H9 (cell line): ENCODE data around the gene TGFBR2. TPM values are rescaled to one million over a fixed set of nuclear protein-coding genes. Genes with fewer than 3 reads are reported as not detected.

Experiments
- DNase-seq: peaks from one replicate; pipeline ENCODE4 v3.0.0-alpha.2; 2017
- H2AFZ ChIP-seq: one replicate; pipeline ENCODE4 v1.6.1; 2013; ENCODE audit warnings: mild to moderate bottlenecking, low read length, control low read depth, moderate library complexity
- H2AK5ac ChIP-seq: 2 replicates; pipeline ENCODE4 v1.6.1; 2013; ENCODE audit warnings: low read length, control low read depth, mixed read lengths; ENCODE audit not compliant: insufficient read length
- H2BK120ac ChIP-seq: one replicate; pipeline ENCODE4 v1.6.1; 2013; ENCODE audit warnings: low read depth, mild to moderate bottlenecking, low read length, control low read depth, inconsistent platforms; ENCODE audit not compliant: poor library complexity, severe bottlenecking
- H2BK12ac ChIP-seq: 2 replicates; pipeline ENCODE4 v1.6.1; 2013; ENCODE audit warnings: low read length, control low read depth, mixed read lengths, low read depth; ENCODE audit not compliant: insufficient read length
- H2BK15ac ChIP-seq: 2 replicates; pipeline ENCODE4 v1.6.1; 2013; ENCODE audit warnings: low read depth, low read length, control low read depth
- H2BK20ac ChIP-seq: one replicate; pipeline ENCODE4 v1.6.1; 2013; ENCODE audit warnings: low read depth, mild to moderate bottlenecking, low read length, control low read depth, inconsistent platforms; ENCODE audit not compliant: poor library complexity, severe bottlenecking
- H2BK5ac ChIP-seq: 2 replicates; pipeline ENCODE4 v1.6.1; 2013; ENCODE audit warnings: low read length, control low read depth, mixed read lengths; ENCODE audit not compliant: insufficient read length
- H3K14ac ChIP-seq: 2 replicates; pipeline ENCODE4 v1.6.1; 2013; ENCODE audit warnings: low read length, control low read depth; ENCODE audit not compliant: insufficient read depth
- H3K18ac ChIP-seq: 2 replicates; pipeline ENCODE4 v1.6.1; 2013; ENCODE audit warnings: low read depth, mild to moderate bottlenecking, mixed read lengths, low read length, control low read depth; ENCODE audit not compliant: insufficient read length
- H3K23ac ChIP-seq: 2 replicates; pipeline ENCODE4 v1.6.1; 2013; ENCODE audit warnings: low read length, control low read depth, mixed read lengths, low read depth; ENCODE audit not compliant: insufficient read length
- H3K23me2 ChIP-seq: 2 replicates; pipeline ENCODE4 v1.6.1; 2013; ENCODE audit warnings: low read depth, mild to moderate bottlenecking, mixed read lengths, low read length, control low read depth; ENCODE audit not compliant: insufficient read length, poor library complexity, severe bottlenecking
- H3K27ac ChIP-seq: 2 replicates; pipeline ENCODE4 v1.5.1; 2013; ENCODE audit warnings: low read length, control low read depth, mixed read lengths, low read depth; ENCODE audit not compliant: insufficient read length
- H3K27me3 ChIP-seq: 2 replicates; pipeline ENCODE4 v1.6.1; 2013; ENCODE audit warnings: low read length, control low read depth, inconsistent platforms; ENCODE audit not compliant: insufficient read depth
- H3K4ac ChIP-seq: 2 replicates; pipeline ENCODE4 v1.6.1; 2013; ENCODE audit warnings: low read depth, mild to moderate bottlenecking, control low read depth, inconsistent platforms, low read length, moderate library complexity
- H3K4me1 ChIP-seq: 2 replicates; pipeline ENCODE4 v1.6.1; 2013; ENCODE audit warnings: low read length, control low read depth, inconsistent platforms; ENCODE audit not compliant: insufficient read depth
- H3K4me2 ChIP-seq: 2 replicates; pipeline ENCODE4 v1.6.1; 2013; ENCODE audit warnings: low read length, control low read depth, mixed read lengths; ENCODE audit not compliant: insufficient read length, insufficient read depth
- H3K56ac ChIP-seq: 2 replicates; pipeline ENCODE4 v1.6.1; 2013; ENCODE audit warnings: low read depth, mild to moderate bottlenecking, mixed read lengths, low read length, control low read depth; ENCODE audit not compliant: insufficient read length
- H3K79me1 ChIP-seq: 2 replicates; pipeline ENCODE4 v1.6.1; 2013; ENCODE audit warnings: low read depth, mild to moderate bottlenecking, moderate library complexity, low read length, control low read depth, inconsistent platforms; ENCODE audit not compliant: insufficient read depth, poor library complexity, severe bottlenecking
- H3K79me2 ChIP-seq: 2 replicates; pipeline ENCODE4 v1.6.1; 2013; ENCODE audit warnings: low read length, control low read depth, inconsistent platforms; ENCODE audit not compliant: insufficient read depth
- H3K9ac ChIP-seq: 2 replicates; pipeline ENCODE4 v1.6.1; 2013; ENCODE audit warnings: low read length, control low read depth, mixed read lengths; ENCODE audit not compliant: insufficient read length; ENCODE audit errors: extremely low read depth
- H3K9me3 ChIP-seq: one replicate; pipeline ENCODE4 v1.6.1; 2013; ENCODE audit warnings: low read depth, low read length, inconsistent platforms; ENCODE audit not compliant: control insufficient read depth
- H3T11ph ChIP-seq: one replicate; pipeline ENCODE4 v1.6.1; 2013; ENCODE audit warnings: mild to moderate bottlenecking, low read length, control low read depth, inconsistent platforms
- H4K20me1 ChIP-seq: one replicate; pipeline ENCODE4 v1.6.1; 2013; ENCODE audit not compliant: control insufficient read depth, insufficient read length, insufficient read depth
- H4K5ac ChIP-seq: 2 replicates; pipeline ENCODE4 v1.6.1; 2013; ENCODE audit warnings: low read depth, mild to moderate bottlenecking, mixed read lengths, low read length, control low read depth; ENCODE audit not compliant: insufficient read length
- H4K8ac ChIP-seq: replicated peaks from 2 replicates; pipeline ENCODE4 v1.6.1; 2013; ENCODE audit warnings: low read length, control low read depth, mixed read lengths, low read depth; ENCODE audit not compliant: insufficient read length
- H4K91ac ChIP-seq: 2 replicates; pipeline ENCODE4 v1.6.1; 2013; ENCODE audit warnings: low read depth, mild to moderate bottlenecking, moderate library complexity, mixed read lengths, low read length, control low read depth; ENCODE audit not compliant: insufficient read length
- H3K27ac Mint-ChIP-seq, 3 experiments: 2 replicates in 2 of 3; 3 replicates in 1 of 3; pipeline ENCODE4 v1.8.0; 2020 to 2021; ENCODE audit warnings: mixed read lengths in 3 of 3, mild to moderate bottlenecking in 1 of 3, moderate library complexity in 1 of 3
- H3K27me3 Mint-ChIP-seq: 2 replicates; pipeline ENCODE4 v1.8.0; 2021; ENCODE audit warnings: low read depth, mild to moderate bottlenecking, moderate library complexity, mixed read lengths
- H3K36me3 Mint-ChIP-seq, 3 experiments: 2 replicates in 2 of 3; 3 replicates in 1 of 3; pipeline ENCODE4 v1.8.0; 2020 to 2021; ENCODE audit warnings: low read depth in 3 of 3, mixed read lengths in 3 of 3; ENCODE audit not compliant: insufficient read depth in 1 of 3
- H3K4me1 Mint-ChIP-seq, 2 experiments: 2 replicates each; pipeline ENCODE4 v1.8.0; 2020; ENCODE audit warnings: mixed read lengths in 2 of 2
- H3K4me3 Mint-ChIP-seq, 2 experiments: 2 replicates in 1 of 2; 3 replicates in 1 of 2; pipeline ENCODE4 v1.8.0; 2020 to 2021; ENCODE audit warnings: mild to moderate bottlenecking in 2 of 2, mixed read lengths in 2 of 2, moderate library complexity in 1 of 2
- H3K9me3 Mint-ChIP-seq, 2 experiments: 2 replicates in 1 of 2; 3 replicates in 1 of 2; pipeline ENCODE4 v1.8.0; 2020; ENCODE audit warnings: mild to moderate bottlenecking in 2 of 2, mixed read lengths in 2 of 2, moderate library complexity in 1 of 2
- WGBS: extraction: QIAGEN DNeasy Blood & Tissue Kit; methylation state at CpG from one replicate; pipeline ENCODE4 v1.1.7; 2013; ENCODE audit warnings: missing lambda C conversion rate, low lambda C conversion rate, mixed read lengths; ENCODE audit not compliant: insufficient read length; ENCODE audit errors: extremely low coverage; 5-methylcytosine and 5-hydroxymethylcytosine counted together
- total RNA-seq: library from RNA; stranded (reverse); gene quantifications from 2 replicates; pipeline ENCODE4 v1.2.1, GENCODE V29; 2021
- TF ChIP-seq, protein P1 (sequence below): fragments of 200-600 bp; sonication (generic); conservative IDR thresholded peaks from 3 replicates; pipeline ENCODE4 v1.8.0; 2021; ENCODE audit warnings: antibody characterized with exemption, mild to moderate bottlenecking

The TGFBR2 gene
- total RNA-seq, 1 experiment from 2014 or later: 10.6 TPM

DNA sequence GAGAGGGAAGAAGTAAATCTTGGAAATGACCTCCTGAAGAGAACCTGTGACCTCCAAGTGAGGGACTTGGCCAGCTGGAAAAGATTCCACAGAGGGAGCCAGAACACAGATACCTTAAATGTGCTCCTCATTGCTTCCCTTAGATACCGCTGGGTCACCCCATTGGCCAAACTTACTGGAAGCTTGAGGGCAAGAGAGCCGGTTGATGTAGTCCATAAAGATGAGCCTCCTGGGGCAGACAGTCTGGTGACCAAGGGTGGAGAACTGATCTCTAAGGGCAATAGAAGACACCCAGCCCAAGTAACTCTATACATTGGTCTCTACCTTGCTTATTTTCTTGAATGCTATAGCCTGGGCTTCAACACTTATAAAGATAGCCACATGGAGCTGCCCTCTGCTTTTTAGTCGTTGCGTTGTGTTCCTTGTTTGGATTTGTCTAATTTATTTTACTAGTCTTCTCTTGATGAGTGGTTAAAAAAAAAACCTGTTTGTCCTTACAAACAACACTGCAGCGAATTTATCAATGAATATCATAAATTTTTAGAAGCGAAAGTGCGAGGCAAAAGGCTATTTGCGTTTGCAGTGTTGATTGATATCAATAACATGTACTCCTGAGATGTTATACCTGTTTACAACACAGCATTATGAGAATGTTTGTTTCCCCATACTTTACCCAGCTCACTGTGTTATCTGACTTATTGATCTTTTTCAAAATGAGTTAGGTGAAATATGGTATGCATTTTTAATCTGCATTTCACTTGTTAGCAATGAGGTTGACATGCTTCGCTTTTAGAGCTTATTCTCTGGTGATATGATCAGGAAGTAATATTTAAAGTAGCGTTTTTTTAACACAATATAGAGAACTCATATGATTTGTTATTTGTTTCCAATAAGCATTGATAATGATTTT is 31.2 kb downstream of the TGFBR2 start:
- Histone ChIP-seq H3K9ac (no peak overlapping the region), H3K14ac (no peak overlapping the region), H3K18ac (no peak overlapping the region), H2BK5ac (no peak overlapping the region), H2AK5ac (no peak overlapping the region), H4K20me1 (no peaks in the 10 kb centered on the region), H3K79me1 (no peaks in the 10 kb centered on the region), H2BK120ac (no peak overlapping the region), H4K5ac (no peak overlapping the region), H3K27ac (no peak overlapping the region), H2BK12ac (no peak overlapping the region), H2BK15ac (no peak overlapping the region), H3K4ac (no peak overlapping the region), H3K4me2 (no peak overlapping the region), H3K56ac (no peak overlapping the region), H2AFZ (no peak overlapping the region), H4K8ac (no peak overlapping the region), H4K91ac (no peak overlapping the region), H3T11ph (no peak overlapping the region), H3K27me3 (no peaks in the 10 kb centered on the region), H3K79me2 (peaks cover 25% of the 10 kb centered on the region; the same call in 1 of the 2 replicates), H3K9me3 (no peaks in the 10 kb centered on the region), H2BK20ac (no peak overlapping the region), H3K4me1 (peaks cover 5% of the 10 kb centered on the region; the same call in 1 of the 2 replicates), H3K23ac (no peak overlapping the region), H3K23me2 (no peaks in the 10 kb centered on the region)
- no peak overlapping the region for H3K4me3 Mint-ChIP-seq
- peaks cover 0 to 2% (median 0%) of the 10 kb centered on the region in 3 experiments; a peak in 1 of 7 replicates for H3K36me3 Mint-ChIP-seq
- no peak for DNase-seq
- H3K4me1 Mint-ChIP-seq: peaks cover 25% of the 10 kb centered on the region in 2 experiments
- H3K27ac Mint-ChIP-seq: 0 out of 7 replicates have a peak overlapping the region, but pooled peaks of 1 of the 3 experiments have one; percentile 19
- H3K27me3 Mint-ChIP-seq: no peaks in the 10 kb centered on the region
- TF ChIP-seq, protein P1, sequence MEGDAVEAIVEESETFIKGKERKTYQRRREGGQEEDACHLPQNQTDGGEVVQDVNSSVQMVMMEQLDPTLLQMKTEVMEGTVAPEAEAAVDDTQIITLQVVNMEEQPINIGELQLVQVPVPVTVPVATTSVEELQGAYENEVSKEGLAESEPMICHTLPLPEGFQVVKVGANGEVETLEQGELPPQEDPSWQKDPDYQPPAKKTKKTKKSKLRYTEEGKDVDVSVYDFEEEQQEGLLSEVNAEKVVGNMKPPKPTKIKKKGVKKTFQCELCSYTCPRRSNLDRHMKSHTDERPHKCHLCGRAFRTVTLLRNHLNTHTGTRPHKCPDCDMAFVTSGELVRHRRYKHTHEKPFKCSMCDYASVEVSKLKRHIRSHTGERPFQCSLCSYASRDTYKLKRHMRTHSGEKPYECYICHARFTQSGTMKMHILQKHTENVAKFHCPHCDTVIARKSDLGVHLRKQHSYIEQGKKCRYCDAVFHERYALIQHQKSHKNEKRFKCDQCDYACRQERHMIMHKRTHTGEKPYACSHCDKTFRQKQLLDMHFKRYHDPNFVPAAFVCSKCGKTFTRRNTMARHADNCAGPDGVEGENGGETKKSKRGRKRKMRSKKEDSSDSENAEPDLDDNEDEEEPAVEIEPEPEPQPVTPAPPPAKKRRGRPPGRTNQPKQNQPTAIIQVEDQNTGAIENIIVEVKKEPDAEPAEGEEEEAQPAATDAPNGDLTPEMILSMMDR: no peak
- WGBS: no CpG with 5 or more reads among the region's 10 CpGs
- H3K9me3 Mint-ChIP-seq: no peaks in the 10 kb centered on the region
